ENCODE results near the gene PALM2AKAP2.
"Not testable (repeated sequence)": the region's sequence is repeated elsewhere in the genome, so short reads cannot be mapped to it uniquely, and the experiment has no call there.

Gene PALM2AKAP2

DNA sequence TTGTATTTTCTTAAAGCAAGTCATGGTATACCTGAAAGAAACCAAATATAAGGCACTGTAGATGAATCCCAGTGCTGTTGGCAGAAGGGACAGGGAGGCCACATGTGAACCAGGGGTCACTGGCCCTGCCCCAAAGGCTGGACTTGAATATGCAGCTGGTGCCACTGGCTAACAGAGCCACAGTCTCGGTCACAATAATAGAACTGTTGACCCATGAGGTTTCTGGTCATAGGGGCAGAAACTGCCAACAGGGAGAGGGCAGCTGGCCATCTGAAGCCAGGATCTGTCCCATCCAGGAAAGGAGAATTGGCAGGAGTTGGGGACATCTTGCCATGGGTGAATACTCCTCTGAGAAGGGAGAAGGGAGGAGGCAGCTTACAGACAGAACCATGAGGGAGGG is 31.9 kb downstream of the PALM2AKAP2 start:
- DNase-seq: no peak

DNA sequence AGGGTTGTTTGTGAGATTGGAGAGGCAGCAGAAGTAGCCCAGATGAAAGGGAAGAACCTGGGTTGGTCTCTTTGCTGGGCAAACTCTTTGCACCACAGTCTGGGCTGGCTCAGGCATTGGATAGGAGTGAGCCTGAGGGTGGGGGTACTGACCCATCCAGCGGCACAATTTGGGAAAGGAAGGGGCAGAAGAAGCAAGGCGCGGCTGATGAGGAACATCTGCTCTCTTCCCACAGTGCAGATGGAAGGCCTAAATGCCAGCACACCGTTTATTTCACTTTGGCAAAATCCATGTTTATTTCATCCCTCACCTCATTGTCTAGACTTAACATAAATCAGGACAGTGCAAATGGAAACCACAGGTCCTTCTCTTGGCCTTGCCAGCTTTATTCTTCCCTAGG is 32.3 kb downstream of the PALM2AKAP2 start:
- no peak for DNase-seq

DNA sequence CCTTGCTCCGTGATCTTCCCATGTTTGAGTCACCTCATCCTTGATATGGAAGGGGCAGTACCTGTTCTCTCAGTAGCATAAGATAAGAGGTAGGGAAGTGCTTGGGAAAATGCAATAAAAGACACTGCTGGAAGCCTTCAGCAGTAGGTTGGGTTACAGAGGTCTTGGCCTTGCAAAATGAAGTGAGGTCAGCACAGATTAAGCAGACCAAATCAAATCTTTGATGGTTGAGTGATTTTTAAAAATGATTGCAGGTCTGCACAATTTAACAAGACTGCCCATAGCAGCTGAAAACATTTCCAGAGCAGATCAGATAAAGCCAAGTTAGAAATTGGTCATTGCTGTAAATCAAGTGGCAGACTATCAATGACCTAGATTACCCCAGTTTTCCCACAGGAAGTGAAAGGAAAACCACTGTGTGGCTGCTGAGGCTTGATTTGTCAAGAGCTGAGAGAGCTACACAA is 32.9 kb downstream of the PALM2AKAP2 start:
- DNase-seq: no peak

DNA sequence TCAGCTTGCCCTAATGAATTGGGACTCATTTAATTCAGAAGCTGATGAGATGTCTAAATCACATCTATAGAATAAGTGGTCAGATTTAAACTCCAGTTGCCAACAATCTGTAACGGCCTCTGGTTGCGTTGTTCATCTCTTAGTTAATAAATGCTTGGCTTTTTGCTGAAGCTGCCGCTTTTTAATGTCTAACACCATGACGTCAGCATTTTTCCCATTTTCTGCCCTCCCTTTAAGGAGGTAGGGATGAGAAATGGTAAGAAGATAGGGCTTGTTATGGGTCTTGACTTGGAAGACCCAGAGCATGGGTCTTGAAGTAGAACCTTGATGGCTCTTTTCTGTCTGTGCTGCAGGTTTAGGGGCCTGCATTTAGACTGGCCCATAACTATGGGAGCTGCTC is 33.3 kb downstream of the PALM2AKAP2 start:
- no peak for DNase-seq

DNA sequence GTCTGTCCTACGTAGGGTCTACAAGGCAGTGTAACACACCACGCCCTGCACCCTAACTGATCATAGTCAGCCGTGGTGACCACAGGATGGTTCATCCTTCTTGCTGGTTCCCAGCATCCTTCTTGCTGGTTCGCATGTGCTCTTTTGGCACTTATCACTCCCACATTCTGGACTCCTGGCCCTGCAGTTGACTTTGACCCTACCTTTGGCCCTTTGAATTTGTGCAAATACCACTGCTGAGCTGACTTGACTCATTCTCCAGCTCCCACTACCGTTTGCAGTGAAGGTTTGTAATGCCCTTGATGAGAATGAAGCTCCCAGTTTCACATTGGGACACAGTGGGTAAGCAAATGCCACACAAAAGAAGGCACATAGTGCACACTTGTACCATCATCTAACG is 33.8 kb downstream of the PALM2AKAP2 start:
- DNase-seq: no peak

DNA sequence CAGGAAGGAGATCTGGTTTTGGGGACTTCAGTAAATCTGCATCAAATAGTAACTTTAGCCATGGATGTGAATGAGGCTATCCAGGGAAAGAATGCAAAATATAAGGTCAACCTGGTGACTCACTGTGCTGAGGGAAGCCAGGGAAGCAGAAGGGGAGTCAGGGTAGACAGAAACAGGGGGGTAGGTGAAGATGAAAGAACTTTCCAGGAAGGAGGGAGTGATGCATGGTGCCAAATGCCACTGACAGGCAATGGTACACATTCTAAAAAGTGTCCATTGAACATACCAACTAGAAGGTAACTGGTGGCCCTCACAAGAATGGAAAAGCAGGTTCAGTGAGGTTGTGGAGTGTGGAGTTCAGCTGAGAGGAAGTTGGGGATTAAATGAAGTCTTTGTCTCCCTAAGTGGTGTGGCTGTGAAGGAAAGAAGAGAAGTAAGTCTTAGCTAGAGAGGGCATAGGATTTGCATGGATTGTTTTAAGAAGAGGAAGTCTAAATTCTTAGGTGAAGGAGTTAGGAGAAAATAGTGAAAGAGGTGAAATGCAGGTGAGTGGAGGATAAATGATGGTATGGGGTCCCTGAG is 35.5 kb downstream of the PALM2AKAP2 start:
- no peak for DNase-seq

DNA sequence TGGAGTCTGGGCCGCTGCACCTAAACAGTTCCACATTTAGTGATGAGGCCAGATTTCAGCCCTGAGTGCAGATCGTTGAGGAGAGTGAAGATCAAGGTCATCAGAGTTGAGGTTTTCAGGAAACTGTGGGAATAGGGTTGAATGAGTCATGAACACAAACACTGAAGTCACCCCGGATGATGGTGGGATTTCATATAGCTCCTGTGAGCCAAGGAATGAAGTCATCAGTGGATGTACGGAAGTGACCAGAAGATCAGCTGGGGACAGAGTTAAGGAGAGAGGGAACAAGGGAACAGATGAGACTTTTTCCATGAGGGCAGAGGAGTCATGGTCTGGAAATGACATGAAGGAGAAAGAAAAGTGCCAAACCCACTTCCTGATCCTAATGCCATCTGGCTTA is 36.5 kb downstream of the PALM2AKAP2 start:
- DNase-seq: no peak

DNA sequence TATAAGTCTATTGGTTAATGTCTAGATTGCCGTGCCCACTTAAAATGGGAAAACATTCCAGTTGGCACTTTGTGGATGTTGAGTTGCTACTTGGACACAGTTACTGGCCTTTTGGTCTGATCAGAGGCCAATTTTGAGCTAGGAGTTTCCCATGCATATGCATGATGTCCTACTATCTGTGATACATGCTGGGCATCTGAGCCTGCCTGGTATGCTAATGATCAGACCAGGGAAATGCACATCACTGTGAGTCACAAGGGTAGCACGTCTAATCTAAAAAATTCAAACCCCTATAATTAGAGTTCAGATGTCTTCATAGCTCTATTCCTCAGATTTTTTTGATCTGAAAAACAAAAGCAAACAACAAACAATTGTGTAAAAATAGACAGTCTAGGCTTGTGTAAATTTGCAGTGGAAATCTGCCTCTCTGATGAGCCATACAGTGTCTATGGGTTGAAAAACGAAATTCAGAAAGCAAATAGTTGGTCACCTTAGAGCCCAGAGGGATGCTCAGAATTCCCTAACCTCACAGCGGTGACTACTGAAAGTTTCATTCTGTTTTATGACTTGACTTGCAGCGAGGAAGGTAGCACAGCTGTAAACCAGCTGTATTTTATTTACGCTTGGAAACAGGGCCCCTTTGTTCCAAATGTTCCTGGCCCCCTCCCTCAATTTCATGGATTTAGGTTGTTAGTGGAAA is 37.3 kb downstream of the PALM2AKAP2 start:
- DNase-seq: no peak

DNA sequence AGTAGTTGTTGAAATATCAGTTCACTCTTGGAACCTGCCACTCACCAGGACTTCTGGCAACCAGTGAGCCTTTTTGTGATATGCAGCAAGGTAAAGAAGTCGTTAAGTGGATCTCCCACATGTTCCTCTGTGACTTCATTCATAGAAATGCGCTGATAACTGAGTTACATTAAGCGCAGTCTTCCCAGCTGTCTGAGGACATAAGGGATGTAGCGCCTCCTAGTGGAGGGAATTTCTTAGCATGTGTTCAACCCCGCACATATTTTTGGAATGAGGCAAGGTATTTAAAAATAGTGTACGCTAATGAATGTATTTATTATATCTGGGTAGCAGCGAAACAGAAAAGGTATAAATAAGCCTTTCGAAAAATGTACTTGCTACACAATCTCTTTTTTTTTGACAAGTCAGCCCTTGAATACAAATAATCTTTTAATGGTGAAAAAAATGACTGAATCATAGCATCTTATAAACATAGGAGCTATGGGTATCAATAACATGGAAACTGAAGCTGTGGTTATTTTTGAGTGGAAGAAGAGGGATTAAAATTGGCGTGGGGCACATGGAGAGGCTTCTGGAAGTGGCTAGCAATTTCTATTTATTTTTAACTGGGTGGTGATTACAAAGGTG is 38.0 kb downstream of the PALM2AKAP2 start:
- peak; percentile 66 for DNase-seq

DNA sequence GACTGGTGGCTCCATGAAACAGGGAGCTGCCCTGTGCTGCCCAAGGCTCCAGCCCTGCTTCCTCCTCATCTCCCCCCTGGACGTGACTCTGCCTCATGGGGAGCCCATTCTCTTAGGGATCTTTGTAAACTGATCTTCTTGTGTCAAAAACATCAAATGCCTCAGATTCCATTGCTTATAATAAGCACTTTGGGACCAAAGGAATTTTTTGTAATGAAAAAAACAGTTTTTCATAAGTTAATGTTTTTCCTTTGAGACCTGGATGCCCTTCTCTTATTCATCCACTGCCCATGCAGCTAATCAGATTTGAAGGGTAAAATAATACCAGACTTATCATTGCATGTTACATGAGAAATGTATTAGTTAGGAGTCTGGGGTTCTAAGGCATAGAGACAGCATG is 41.7 kb downstream of the PALM2AKAP2 start:
- no peak for DNase-seq

DNA sequence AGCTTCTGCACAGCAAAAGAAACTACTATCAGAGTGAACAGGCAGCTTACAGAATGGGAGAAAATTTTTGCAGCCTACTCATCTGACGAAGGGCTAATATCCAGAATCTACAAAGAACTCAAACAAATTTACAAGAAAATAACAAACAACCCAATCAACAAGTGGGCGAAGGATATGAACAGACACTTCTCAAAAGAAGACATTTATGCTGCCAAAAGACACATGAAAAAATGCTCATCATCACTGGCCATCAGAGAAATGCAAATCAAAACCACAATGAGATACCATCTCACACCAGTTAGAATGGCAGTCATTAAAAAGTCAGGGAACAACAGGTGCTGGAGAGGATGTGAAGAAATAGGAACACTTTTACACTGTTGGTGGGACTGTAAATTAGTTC is 45.4 kb downstream of the PALM2AKAP2 start:
- DNase-seq: not testable (repeated sequence)

DNA sequence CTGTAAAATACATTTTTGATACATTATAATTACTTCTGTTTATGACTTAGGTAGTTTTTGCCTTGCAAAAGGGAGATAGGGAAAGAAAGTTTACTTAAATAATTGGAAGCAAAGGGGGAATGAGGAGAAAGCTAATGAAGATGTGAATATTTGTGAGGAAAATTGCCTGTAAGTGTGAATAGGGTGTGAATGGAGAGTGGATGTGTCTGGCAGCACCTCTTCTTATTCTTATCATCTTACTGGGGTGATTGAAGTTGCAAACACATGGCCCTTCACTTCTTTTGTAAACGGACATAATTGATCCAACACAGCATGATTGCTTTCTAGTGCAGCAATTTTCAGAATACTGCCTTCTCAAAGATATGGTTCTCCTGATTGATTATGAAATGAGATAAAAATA is 46.6 kb downstream of the PALM2AKAP2 start:
- DNase-seq: no peak

DNA sequence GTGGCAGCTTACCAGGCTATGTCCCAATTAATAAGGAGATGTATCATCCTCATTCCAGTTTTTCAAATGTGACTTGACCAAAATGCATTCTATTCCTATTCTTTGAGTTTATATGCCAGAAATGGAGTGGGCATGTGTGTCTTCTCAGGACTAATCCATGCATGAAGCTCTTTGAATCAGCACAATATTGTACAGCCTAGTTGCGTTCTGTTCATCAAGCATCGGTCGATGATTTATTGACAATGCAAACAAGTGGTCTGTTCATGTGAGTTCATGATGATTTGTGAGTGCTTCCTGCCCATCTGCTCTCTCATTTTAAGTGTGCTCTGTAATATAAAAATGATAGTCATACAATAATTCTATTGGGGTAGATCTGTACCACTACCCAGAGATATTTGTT is 48.3 kb downstream of the PALM2AKAP2 start:
- no peak for DNase-seq
